Measurements from ENCODE around the gene PEAR1.

DNA sequence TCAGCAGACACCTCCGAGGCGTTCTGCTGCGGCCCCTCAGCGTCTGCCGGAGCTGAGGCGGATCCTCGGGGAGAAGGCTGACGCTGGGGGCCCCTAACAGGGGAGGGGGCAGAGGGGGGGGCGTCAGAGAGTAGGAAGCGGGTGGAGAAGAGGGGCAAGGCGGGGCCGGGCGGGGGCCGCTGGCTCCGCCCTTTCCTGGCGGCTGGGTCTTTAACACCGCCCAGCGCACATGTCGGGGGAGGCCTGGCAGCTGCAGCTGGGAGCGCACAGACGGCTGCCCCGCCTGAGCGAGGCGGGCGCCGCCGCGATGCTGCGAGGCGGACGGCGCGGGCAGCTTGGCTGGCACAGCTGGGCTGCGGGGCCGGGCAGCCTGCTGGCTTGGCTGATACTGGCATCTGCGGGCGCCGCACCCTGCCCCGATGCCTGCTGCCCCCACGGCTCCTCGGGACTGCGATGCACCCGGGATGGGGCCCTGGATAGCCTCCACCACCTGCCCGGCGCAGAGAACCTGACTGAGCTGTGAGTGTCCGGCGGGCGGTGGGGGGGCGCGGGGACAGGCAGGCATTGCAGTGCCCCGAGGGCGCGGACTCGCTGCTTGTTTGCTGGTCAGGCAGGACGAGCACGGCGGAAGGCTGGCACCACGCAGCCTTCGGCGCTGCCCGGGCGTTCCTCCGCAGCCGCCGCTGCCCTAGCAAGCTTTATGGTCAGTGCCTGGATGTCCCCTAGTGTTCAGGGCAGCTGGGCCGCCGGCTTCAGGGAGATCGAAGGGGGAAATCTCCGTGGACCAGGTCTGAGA lies 32.7 kb upstream of the PEAR1 start, which contains the start of gene NTRK1:
- peak; percentile 45 for TF ChIP-seq EZH2 (IDR thresholded peaks at IDR 0.05; ENCODE audit: borderline replicate concordance, low read length)
- TF ChIP-seq, protein P1, sequence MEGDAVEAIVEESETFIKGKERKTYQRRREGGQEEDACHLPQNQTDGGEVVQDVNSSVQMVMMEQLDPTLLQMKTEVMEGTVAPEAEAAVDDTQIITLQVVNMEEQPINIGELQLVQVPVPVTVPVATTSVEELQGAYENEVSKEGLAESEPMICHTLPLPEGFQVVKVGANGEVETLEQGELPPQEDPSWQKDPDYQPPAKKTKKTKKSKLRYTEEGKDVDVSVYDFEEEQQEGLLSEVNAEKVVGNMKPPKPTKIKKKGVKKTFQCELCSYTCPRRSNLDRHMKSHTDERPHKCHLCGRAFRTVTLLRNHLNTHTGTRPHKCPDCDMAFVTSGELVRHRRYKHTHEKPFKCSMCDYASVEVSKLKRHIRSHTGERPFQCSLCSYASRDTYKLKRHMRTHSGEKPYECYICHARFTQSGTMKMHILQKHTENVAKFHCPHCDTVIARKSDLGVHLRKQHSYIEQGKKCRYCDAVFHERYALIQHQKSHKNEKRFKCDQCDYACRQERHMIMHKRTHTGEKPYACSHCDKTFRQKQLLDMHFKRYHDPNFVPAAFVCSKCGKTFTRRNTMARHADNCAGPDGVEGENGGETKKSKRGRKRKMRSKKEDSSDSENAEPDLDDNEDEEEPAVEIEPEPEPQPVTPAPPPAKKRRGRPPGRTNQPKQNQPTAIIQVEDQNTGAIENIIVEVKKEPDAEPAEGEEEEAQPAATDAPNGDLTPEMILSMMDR (conservative IDR thresholded peaks at IDR 0.05 in 1 of 2, IDR thresholded peaks at IDR 0.05 in 1 of 2; ENCODE audit: extremely low read depth in 1 of 2, insufficient read depth in 1 of 2, low read depth in 1 of 2, low read length in 2 of 2), result no peak

Measured in mammary epithelial cell (primary cell).